GM18867 (cell line): Measurements from ENCODE around the gene RAI14.
"Not testable (repeated sequence)": the region's sequence is repeated elsewhere in the genome, so short reads cannot be mapped to it uniquely, and the experiment has no call there.

ENCODE experiments used
- ATAC-seq: cut with Tn5 transposase; IDR thresholded peaks from one replicate; pipeline ENCODE4 v1.9.1; 2021; ENCODE audit warnings: mild to moderate bottlenecking, moderate library complexity; ENCODE audit not compliant: unreplicated experiment

The RAI14 gene

DNA sequence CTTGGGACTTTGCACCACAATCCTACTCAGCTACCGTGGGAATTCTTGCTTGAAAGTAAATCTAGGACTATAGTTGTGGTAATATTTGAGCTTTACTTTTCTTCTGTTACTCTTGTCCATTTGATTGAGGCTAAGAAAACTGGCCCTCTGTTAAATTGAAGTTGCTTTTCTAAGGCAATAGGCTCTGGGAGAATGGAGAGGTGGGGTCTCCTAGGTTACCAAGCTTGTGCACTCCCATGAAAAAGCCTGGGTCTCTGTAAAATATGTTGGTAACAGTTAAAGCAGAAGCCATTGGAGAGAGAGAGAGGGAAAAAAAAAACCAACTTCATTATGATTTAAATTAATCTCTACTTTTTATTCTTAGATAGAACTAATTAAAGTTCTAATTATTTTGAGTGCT, 68.6 kb downstream of the RAI14 start:
- ATAC-seq: no peak

DNA sequence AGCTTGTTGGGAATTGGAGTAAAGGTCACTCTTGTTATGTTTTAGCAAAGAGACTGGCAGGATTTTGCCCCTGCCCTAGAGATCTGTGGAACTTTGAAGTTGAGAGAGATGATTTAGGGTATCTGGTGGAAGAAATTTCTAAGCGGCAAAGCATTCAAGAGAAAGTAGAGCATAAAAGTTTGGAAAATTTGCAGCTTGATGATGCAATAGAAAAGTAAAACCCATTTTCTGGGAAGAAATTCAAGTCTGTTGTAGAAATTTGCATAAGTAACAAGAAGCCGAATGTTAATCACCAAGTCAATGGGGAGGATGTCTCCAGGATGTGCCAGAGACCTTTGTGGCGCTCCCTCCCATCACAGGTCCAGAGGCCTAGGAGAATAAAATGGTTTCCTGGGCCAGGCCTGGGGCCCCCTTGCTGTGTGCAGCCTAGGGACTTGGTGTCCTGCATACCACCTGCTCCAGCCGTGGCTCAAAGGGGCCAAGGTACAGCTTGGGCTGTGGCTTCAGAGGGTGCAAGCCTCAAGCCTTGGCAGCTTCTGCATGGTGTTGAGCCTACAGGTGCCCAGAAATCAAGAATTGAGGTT, 71.1 kb downstream of the RAI14 start:
- ATAC-seq: not testable (repeated sequence)

DNA sequence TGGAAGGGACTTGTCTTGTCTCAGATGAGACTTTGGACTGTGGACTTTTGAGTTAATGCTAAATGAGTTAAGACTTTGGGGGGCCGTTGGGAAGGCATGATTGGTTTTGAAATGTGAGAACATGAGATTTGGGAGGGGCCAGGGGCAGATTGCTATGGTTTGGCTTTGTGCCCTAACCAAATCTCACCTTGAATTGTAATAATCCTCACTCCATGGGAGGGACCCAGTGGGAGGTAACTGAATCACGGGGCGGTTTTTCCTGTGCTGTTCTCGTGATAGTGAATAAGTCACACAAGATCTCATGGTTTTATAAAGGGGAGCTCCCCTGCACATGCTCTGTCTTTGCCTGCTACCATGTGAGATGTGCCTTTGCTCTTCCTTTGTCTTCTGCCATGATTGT, 72.1 kb downstream of the RAI14 start:
- ATAC-seq: no peak

DNA sequence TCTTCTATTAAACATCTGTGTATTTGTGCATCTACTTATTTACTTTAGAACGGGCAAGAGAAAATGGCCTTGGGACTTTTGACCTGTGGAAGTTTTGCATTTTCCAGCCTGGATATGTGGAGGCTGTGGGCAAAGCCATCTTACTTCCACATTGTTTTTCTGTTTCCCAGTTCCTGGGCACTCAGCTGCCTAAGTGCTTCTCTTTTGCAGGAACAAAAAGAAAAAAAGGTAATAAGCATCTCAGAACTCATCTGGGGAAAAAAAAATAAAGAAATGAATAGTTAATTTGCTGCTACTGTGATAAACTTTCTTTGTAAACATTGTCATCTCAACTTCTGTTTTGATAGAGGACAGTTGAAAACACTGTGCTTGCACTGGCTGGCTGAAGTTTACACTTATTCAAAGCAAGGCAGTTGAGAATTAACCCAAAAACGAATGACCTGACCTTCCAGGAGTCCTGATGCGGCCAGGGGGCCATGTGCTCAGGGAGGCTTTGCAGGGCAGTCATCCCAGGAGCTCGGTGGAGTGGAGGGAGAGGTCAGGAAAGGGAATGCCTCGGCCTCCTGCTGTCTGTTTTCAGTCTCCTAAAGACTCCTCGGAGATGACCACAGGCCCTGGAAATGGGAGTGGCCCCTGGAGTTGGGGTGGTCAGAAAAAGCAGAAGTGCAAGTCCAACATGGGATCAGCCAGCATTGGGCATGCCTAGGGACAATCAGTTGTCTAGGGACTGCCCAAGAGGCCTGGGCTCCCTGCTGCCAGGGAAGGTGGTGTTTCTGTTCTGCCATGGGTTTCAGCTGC, 75.5 kb downstream of the RAI14 start:
- no peak for ATAC-seq

DNA sequence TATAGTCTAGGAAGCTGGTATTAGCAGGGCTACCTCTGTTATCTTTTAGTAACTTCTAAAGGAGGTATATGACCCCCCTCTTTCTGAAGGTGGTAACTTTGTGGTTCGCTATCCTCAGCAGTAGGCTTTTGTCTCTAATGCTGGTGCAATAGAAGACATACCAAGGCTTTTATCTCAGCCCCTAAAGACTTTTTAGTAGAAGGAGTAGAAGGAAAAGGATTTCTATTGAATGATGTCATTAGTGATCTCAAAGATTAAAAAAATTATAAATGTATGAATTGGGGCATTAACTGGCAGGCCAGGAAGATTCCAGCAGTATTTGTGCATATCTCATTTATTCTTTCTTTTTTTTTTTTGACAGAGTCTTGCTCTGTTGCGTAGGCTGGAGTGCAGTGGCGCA, 78.2 kb downstream of the RAI14 start:
- ATAC-seq: no peak

DNA sequence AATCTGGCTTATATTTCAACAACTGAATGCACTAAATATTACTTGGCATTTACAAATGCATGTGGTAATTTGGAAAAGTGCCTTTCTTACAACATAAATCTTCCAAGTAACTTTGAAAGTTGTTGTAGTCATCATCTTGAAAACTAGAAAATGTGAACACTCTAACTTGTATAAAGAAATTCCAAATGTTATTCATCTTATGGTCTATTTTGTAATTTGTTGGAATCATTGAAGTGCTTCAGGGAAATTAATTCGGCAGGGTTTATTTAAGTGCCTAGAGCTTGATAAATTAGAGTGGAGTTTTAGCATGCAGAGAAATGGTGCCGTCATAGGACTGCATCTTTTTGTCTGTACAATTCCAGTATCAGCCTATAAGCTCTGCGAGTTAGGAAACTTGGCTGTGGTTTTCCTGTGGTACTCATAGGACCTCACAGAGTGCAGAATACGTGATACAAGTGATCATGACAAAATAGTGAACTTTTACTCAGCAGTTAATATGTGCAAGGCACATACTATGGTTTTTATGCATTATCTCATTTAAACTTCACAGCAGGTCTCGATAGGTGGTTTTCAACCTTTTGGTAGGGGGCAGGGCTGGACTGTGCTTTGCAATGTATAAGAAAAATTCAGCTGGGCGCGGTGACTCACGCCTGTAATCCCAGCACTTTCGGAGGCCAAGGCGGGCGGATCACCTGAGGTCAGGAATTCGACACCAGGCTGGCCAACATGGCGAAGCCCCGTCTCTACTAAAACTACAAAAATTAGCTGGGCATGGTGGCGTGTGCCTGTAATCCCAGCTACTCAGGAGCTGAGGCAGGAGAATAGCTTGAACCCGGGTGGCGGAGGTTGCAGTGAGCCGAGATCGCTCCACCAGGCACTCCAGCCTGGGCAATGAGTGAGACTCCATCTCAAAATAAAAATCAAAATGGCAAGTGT, 79.6 kb downstream of the RAI14 start:
- ATAC-seq: no peak

DNA sequence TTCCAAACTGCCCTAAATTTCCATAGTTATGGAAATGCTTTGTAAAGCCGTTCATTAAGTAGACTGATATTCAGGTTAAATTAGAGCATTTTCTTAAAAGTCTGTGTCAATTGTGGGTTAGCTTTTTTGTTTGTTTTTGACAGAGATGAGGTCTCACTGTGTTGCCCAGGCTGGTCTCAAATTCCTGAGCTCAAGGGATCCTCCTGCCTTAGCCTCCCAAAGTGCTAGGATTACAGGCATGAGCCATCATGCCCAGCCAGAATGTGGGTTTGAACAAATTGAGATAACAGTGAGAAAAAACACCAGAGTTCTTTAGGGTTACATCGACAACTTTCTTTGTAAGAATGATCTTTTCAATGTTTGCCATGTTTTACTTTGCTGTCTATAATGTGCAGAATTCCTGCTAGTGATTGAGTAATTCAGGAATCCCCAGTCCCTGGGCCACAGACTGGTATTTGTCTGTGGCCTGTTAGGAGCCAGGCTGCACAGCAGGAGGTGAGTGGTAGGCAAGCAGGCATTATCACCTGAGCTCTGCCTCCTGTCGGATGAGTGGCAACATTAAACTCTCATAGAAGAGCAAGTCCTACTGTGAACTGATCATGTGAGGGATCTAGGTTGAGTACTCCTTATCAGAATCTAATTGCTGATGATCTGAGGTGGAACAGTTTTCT, 80.5 kb downstream of the RAI14 start:
- no peak for ATAC-seq

DNA sequence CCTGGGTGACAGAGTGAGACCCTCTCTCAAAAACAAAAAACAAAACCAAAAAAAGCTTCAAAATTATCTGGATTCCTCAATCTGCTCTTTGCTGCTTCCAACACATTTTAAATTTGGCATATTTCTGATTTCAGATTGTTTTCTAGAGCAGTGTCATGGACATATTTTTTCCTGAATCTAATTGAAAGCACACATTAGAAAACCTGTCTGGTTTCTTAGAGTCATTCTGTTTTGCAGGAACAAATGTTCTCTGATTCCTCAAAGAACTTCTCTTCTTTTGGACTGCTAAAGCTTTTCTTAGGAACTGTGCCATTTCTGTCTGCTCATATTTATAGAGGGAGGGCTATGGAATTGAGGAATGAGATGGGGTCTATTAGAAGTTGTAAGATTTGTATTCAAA, 81.6 kb downstream of the RAI14 start:
- ATAC-seq: no peak

DNA sequence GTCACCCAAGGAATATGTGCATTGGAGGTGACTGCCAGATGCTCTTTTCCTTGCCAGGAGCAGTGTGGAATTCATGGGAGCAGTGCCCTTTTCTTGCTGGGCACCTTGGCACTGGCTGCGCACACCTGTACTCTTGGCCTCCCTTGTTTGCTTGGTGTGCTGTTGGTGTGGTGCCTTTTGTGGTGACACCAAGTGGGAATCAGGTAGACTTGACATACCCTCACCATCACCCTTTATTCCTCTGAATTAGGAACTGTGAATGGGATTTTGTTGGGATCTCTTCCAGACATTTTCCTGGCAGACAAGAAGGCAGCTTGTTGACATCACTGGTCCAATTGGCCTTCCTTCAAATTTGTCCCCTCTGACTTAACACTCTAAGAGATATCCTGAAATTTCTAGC, 82.3 kb downstream of the RAI14 start:
- no peak for ATAC-seq

DNA sequence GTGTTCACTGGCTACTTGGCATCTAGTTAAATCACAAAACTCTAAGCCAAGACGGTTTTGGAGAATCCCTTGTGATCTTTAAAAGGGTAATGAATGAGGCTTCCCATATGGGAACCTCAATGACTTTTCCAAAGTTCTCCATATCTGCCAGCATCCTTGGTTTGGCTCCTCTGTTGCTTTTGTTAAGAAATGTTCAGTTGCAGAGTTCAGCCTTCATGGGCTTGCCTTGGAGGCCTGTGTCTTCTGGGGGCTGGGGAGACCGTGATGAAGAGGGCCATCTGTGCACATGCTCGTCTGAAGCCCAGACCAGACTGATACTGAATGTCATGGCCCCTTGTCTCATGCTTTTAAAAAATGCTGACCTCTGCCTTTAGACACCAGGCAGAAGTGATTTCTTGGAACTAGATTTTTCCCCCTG, 84.3 kb downstream of the RAI14 start:
- no peak for ATAC-seq

DNA sequence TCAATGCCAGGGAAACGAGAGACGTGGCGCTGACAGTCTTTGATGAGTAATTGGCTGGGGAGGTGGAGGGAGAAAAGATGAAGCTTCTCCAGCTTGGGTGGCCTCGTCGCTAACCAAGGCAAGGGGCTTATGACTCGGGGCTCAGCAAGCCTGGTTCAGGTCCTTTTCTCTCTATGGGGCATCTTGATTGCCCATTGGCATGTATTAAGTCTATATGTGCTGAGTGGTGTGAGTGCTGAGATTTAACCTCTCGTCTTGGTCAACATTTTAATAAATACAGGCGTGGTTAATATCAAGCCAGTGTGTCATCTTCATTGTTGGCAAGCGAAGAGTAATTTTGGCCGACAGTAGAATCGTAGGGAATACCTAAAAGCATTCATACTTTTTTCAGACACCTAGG, 85.9 kb downstream of the RAI14 start:
- no peak for ATAC-seq

DNA sequence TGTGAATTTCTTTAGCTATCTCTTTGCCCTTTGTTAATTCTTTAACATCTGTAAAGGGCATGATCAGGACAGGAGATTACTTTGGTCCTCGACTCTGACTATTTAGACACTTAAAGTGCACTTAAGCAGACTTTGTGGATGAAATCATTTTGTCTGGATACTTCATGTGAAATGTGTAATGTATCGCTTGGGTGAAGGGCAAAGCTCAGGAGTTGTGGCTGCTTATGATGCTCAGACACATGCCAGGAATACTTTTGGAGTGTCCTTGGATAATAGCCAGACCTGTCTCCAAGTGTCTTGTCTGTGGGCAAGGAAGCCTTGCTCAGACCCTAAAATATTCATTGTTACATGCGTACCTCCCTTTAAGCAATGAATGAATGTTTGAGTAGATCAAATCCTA, 87.8 kb downstream of the RAI14 start:
- ATAC-seq: no peak

DNA sequence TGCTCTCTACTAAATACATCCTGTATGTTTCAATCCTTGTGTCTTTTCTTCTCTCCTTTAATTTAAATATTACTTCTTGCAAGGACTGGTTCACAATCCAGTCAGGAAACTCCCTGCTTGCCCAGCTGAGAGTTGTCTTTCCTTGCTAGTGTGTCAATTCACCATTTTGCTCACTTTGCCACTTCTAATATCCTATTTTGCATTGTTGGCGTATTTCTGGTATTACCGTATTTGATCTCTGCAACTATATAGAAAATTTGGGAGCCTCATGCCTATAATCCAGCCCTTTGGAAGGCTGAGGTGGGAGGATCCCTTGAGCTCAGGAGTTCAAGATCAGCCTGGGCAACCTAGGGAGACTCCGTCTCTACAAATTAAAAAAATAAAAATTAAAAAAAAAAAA, 92.3 kb downstream of the RAI14 start:
- no peak for ATAC-seq

DNA sequence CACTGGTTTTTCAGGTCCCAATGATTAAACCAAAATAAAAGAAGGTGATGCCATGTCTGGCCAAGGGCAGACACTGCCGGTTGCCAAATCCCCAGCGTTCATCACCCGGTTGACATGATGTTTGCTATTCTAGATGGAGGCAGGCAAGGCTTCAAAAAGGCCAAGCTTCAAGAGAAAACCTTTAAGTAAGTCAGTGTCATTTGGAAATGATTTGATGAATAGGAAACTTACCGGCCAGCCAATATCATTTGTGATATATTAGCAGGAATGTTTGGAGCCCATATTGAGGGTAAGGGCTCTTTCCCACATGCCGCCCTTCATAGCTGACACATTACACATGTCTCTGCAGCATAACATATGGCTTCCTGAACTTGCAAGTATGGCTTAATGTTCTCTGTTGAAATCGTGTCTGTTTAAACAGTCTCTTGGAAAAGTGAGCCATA, 93.3 kb downstream of the RAI14 start:
- no peak for ATAC-seq

DNA sequence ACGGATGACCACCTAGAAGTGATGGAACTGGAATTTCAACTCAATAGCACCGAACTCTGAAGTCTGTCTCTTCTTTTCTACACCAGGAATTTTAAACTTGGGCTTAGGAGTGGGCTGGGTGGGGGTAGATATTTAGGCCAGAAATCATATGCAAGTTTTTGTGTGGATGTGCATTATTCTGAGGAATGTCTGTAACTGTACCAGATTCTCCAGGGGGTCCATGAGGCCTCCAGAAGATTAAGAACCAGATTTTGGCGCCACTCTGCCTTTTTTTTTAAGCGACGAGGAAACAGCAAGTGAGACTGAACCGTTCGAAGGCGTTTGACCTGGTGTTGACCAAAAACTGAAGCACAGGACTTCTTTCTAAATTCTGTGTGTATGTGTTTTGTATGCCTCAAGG, 94.1 kb downstream of the RAI14 start:
- ATAC-seq: no peak

DNA sequence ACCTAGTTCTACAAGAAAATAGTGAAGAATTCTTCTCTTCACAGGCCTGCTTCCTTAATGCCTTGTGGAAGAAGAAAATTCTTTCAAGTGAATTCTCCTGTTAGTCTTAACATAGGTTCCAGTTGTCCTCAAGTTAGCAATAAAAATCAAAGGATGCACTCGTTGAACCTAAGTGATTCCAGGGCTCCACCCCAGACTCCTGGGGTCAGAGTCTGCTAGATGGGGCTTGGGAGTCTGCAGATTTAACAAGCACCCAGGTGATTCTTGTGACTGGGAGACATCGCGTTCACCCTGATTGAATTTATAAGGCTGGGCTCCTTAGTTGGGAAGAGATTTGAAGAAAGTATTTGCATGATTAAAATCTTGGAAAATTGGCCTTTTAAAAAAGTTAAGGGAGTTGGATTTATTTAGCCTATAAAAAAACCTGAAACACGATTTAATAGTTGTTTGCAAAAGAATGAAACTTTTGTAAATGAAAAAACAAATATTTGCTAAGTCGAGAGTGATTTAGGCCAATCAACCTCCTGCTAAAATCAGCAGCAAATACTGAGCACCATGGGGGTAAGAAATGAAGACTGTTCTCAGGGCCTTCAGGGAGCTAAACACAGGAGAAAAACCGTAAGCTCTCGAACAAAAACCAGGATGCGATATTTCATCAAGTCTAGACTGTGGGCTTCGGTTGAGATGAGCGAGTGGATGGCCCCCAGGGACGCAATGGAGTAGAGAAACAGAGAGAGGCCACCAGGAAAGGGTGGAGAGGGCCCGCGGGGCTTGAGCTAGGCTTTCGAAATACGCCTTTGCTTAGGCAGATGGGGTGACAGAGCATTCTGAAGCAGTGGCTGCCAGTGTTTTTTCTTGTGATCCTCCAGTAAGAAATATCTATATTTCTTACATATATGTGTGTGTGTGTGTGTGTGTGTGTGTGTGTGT, 95.9 kb downstream of the RAI14 start:
- no peak for ATAC-seq

DNA sequence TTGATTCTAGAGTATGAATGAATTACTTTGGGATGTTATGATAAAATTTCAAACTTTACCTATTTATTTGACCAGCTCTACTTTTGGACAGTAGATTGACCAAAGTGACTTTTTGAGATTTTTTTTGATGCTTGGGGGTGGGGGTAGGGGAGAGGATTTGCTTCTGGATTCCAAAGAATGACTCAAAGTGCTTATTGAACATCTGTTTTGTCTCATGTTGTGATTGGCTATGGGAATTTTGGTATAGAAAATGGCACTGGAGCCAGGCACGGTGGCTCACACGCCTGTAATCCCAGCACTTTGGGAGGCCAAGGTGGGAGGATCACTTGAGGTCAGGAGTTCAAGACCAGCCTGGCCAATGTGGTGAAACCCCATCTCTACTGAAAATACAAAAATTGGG, 97.1 kb downstream of the RAI14 start:
- ATAC-seq: not testable (repeated sequence)

DNA sequence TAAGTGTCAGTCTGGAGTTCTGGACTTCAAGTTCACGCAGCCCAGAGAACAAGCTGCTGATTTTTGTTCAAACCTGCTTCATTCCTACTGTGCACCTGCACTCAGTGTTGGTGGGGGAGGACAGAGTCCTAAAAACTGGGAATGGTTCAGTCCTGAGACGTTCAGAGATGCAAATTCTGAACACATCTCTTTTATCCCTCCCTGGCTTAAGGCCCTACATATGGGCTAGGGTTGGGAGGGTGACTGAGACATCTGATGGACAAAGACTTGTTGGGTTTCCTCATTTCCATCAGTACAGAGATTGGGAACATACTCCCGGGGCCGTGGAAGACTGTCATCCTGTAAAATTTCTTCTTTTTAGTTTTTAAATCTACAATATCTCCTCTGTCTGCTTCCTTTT, 99.8 kb downstream of the RAI14 start:
- ATAC-seq: no peak

DNA sequence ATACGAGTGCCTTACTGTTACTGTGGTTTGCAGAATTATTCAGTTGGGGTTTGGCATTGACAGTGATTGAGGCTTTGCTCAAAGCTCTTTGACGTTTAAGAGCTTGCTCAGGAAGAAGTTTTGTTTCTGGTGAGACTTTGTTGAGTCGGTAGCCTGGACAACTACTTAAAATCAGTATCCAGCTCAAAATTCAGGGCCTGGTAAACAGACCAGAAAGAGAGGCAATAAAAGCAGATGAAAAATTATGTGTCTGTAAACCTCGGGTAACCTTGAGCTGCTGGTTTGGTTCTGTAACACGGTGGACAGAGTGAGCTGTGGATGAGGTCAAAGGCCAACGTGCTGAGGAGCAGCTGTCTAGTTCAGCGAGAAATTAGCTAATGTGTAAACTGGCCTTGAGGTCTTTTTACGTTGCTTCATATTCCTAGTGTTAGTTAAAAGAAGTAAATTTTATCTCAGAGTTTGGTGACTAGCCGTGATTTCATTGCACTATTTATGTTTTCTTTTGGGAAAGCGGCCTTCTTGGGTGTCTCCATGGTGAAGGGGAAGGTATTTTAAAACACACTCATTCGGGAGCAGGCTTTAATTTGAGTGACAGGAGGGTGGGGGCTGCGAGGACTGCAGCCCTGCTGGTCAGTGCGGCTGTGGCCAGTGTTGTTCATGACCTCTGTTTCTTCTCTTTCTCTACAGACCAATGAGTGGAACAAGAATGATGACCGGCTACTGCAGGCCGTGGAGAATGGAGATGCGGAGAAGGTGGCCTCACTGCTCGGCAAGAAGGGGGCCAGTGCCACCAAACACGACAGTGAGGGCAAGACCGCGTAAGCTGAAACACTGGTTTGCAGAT, 100.9 kb downstream of the RAI14 start:
- no peak for ATAC-seq
